GM23338 (cell line): ENCODE data around the gene ADCY5. TPM values are rescaled to one million over a fixed set of nuclear protein-coding genes. Genes with fewer than 3 reads are reported as not detected.

Experiments used
- ATAC-seq: fragments of 200-7000 bp; cut with Tn5 transposase; 3 replicates; pipeline ENCODE4 v1.9.1; 2020
- DNase-seq: peaks from one replicate; pipeline ENCODE4 v3.0.0-alpha.2; 2015; ENCODE audit warnings: low spot score
- H2AFZ ChIP-seq: fragments of 200-600 bp; sonication (generic); 2 replicates; pipeline ENCODE4 v1.8.0; 2016; ENCODE audit warnings: antibody characterized with exemption, mild to moderate bottlenecking, moderate library complexity
- H3F3A ChIP-seq: fragments of 200-600 bp; sonication (generic); replicated peaks from 2 replicates; pipeline ENCODE4 v1.8.0; 2017; ENCODE audit warnings: antibody characterized with exemption, mixed run types, low read depth
- H3K27ac ChIP-seq: fragments of 200-600 bp; sonication (generic); 2 replicates; pipeline ENCODE4 v1.6.1; 2016; ENCODE audit warnings: low read depth
- H3K27me3 ChIP-seq: fragments of 200-600 bp; sonication (generic); 2 replicates; pipeline ENCODE4 v1.8.0; 2016; ENCODE audit warnings: mild to moderate bottlenecking, mixed run types, moderate library complexity; ENCODE audit not compliant: insufficient read depth
- H3K36me3 ChIP-seq: fragments of 200-600 bp; sonication (generic); 2 replicates; pipeline ENCODE4 v1.8.0; 2016; ENCODE audit warnings: mild to moderate bottlenecking; ENCODE audit not compliant: insufficient read depth
- H3K4me1 ChIP-seq: fragments of 200-600 bp; sonication (generic); 2 replicates; pipeline ENCODE4 v1.8.0; 2016; ENCODE audit warnings: mild to moderate bottlenecking, moderate library complexity; ENCODE audit not compliant: insufficient read depth
- H3K4me2 ChIP-seq: fragments of 200-600 bp; sonication (generic); 2 replicates; pipeline ENCODE4 v1.7.1; 2017; ENCODE audit warnings: mixed run types
- H3K4me3 ChIP-seq: fragments of 200-600 bp; sonication (generic); 2 replicates; pipeline ENCODE4 v1.6.1; 2016; ENCODE audit warnings: mixed run types
- H3K79me2 ChIP-seq: fragments of 200-600 bp; sonication (generic); replicated peaks from 2 replicates; pipeline ENCODE4 v1.8.0; 2017; ENCODE audit warnings: mild to moderate bottlenecking; ENCODE audit not compliant: insufficient read depth
- H3K9me2 ChIP-seq: fragments of 200-600 bp; sonication (generic); 2 replicates; pipeline ENCODE4 v1.8.0; 2017; ENCODE audit not compliant: insufficient read depth
- H4K20me1 ChIP-seq: fragments of 200-600 bp; sonication (generic); replicated peaks from 2 replicates; pipeline ENCODE4 v1.8.0; 2017; ENCODE audit warnings: mild to moderate bottlenecking; ENCODE audit not compliant: insufficient read depth
- H3K27ac Mint-ChIP-seq: 2 replicates; pipeline ENCODE4 v1.8.0; 2020; ENCODE audit warnings: inconsistent platforms, mild to moderate bottlenecking, moderate library complexity, mixed read lengths
- H3K27me3 Mint-ChIP-seq: 3 replicates; pipeline ENCODE4 v1.8.0; 2022; ENCODE audit warnings: low read depth, mild to moderate bottlenecking, moderate library complexity, mixed read lengths, inconsistent platforms; ENCODE audit not compliant: insufficient read depth, poor library complexity
- H3K36me3 Mint-ChIP-seq: 3 replicates; pipeline ENCODE4 v1.8.0; 2021; ENCODE audit warnings: low read depth, mild to moderate bottlenecking, inconsistent platforms, moderate library complexity, mixed read lengths
- H3K4me1 Mint-ChIP-seq: 3 replicates; pipeline ENCODE4 v1.8.0; 2020; ENCODE audit warnings: mild to moderate bottlenecking, inconsistent platforms, mixed read lengths
- H3K4me3 Mint-ChIP-seq: 3 replicates; pipeline ENCODE4 v1.8.0; 2021; ENCODE audit warnings: moderate library complexity, mild to moderate bottlenecking, inconsistent platforms, mixed read lengths
- H3K9me3 Mint-ChIP-seq: 3 replicates; pipeline ENCODE4 v1.8.0; 2020; ENCODE audit warnings: moderate library complexity, mild to moderate bottlenecking, inconsistent platforms, mixed read lengths
- CREB1 ChIP-seq: fragments of 250-450 bp; sonication (Bioruptor Pico); IDR thresholded peaks from 2 replicates; pipeline ENCODE4 v1.5.0; 2020; ENCODE audit warnings: low read depth, mild to moderate bottlenecking, moderate library complexity
- ETS1 ChIP-seq: IDR thresholded peaks from 2 replicates; pipeline ENCODE4 v1.6.1; 2016; ENCODE audit warnings: antibody characterized with exemption
- EZH2 ChIP-seq: fragments of 200-600 bp; sonication (generic); IDR thresholded peaks from one replicate; pipeline ENCODE4 v1.8.0; 2017; ENCODE audit warnings: antibody characterized with exemption, mild to moderate bottlenecking, low read depth; ENCODE audit not compliant: unreplicated experiment
- EZH2phosphoT487 ChIP-seq: fragments of 200-600 bp; sonication (generic); IDR thresholded peaks from one replicate; pipeline ENCODE4 v1.8.1; 2018; ENCODE audit warnings: antibody characterized with exemption; ENCODE audit not compliant: unreplicated experiment
- JUNB ChIP-seq: IDR thresholded peaks from one replicate; pipeline ENCODE4 v1.6.1; 2016; ENCODE audit warnings: antibody characterized with exemption; ENCODE audit not compliant: unreplicated experiment
- NANOG ChIP-seq: IDR thresholded peaks from 2 replicates; pipeline ENCODE4 v1.6.1; 2016; ENCODE audit warnings: antibody characterized with exemption, borderline replicate concordance
- POLR2AphosphoS5 ChIP-seq: IDR thresholded peaks from 2 replicates; pipeline ENCODE4 v1.6.1; 2016; ENCODE audit warnings: antibody characterized with exemption, low read depth
- REST ChIP-seq: IDR thresholded peaks from one replicate; pipeline ENCODE4 v1.6.1; 2018; ENCODE audit warnings: antibody characterized with exemption; ENCODE audit not compliant: unreplicated experiment
- ZNF114 ChIP-seq: fragments of 250-450 bp; sonication (Bioruptor Pico); IDR thresholded peaks from 2 replicates; pipeline ENCODE4 v1.5.0; 2020; ENCODE audit warnings: mild to moderate bottlenecking, moderate library complexity
- ZNF331 ChIP-seq: fragments of 250-450 bp; sonication (Bioruptor Pico); IDR thresholded peaks from 2 replicates; pipeline ENCODE4 v1.5.0; 2020; ENCODE audit warnings: low read depth, mild to moderate bottlenecking, moderate library complexity
- ZNF462 ChIP-seq: fragments of 250-450 bp; sonication (Bioruptor Pico); IDR thresholded peaks from 2 replicates; pipeline ENCODE4 v1.5.0; 2020; ENCODE audit warnings: mild to moderate bottlenecking, moderate library complexity
- polyA plus RNA-seq: library from polyadenylated mRNA; unstranded; fragments of >200 nt; fragmentation: Nextera tagmentation; extraction: Ambion mirVana; gene quantifications from 2 replicates; pipeline ENCODE4 v1.2.1, GENCODE V29; 2016
- total RNA-seq: library from RNA; depleted of rRNA; stranded (reverse); fragments of >200 nt; shearing (Covaris generic); gene quantifications from 2 replicates; pipeline ENCODE4 v1.2.3, GENCODE V29; 2014

The ADCY5 gene
- total and polyA plus RNA-seq, 2 experiments from 2014 or later: 3.5 to 10.2 TPM

GRCh38 chr3:123349201-123349535 lies 99.7 kb downstream of the ADCY5 start (continued):
- TF ChIP-seq CREB1 (CRISPR knock-in tag): no peak
- no peak for TF ChIP-seq ZNF114 (CRISPR knock-in tag)
- TF ChIP-seq POLR2AphosphoS5: no peak
- TF ChIP-seq ZNF331: no peak
- no peak for TF ChIP-seq EZH2
- TF ChIP-seq ETS1: no peak
- TF ChIP-seq EZH2phosphoT487: no peak
- TF ChIP-seq NANOG: no peak

GRCh38 chr3:123348471-123349200 lies 100.3 kb downstream of the ADCY5 start:
- H3K36me3 ChIP-seq: no peaks in the 10 kb centered on the region
- Mint-ChIP-seq H3K27me3 (peaks cover 17% of the 10 kb centered on the region), H3K27ac (no peak overlapping the region), H3K4me1 (peaks cover 28% of the 10 kb centered on the region), H3K36me3 (no peaks in the 10 kb centered on the region), H3K4me3 (no peak overlapping the region), H3K9me3 (no peaks in the 10 kb centered on the region; the same call in 2 of the 3 replicates)
- H3K27me3 ChIP-seq: no peaks in the 10 kb centered on the region
- no peaks in the 10 kb centered on the region for H3K79me2 ChIP-seq
- peaks cover 10% of the 10 kb centered on the region for H3K4me1 ChIP-seq
- no peaks in the 10 kb centered on the region for H3F3A ChIP-seq
- no peak for ATAC-seq
- H3K4me2 ChIP-seq: no peak overlapping the region
- H3K27ac ChIP-seq: no peak overlapping the region
- no peaks in the 10 kb centered on the region for H3K9me2 ChIP-seq
- no peak overlapping the region for H2AFZ ChIP-seq
- DNase-seq: no peak
- no peak overlapping the region for H3K4me3 ChIP-seq
- no peaks in the 10 kb centered on the region for H4K20me1 ChIP-seq
- TF ChIP-seq ETS1 (no peak), ZNF331 (no peak), EZH2 (no peak), CREB1 (CRISPR knock-in tag) (no peak), REST (no peak), ZNF114 (CRISPR knock-in tag) (no peak), NANOG (no peak), JUNB (no peak), ZNF462 (no peak)
